CD4-positive, alpha-beta T cell treated with Interferon alpha-2 for 1 hour (primary cell): ENCODE results near the gene RABGAP1L.
"Not testable (repeated sequence)": the region's sequence is repeated elsewhere in the genome, so short reads cannot be mapped to it uniquely, and the experiment has no call there.

Experiments
- DNase-seq, 2 donors: peaks; one replicate each; pipeline ENCODE4 v3.0.0-alpha.2; 2020 to 2022

Gene RABGAP1L

GRCh38 chr1:174777262-174777661, 617.9 kb downstream of the RABGAP1L start:
- DNase-seq, result no peak

DNA sequence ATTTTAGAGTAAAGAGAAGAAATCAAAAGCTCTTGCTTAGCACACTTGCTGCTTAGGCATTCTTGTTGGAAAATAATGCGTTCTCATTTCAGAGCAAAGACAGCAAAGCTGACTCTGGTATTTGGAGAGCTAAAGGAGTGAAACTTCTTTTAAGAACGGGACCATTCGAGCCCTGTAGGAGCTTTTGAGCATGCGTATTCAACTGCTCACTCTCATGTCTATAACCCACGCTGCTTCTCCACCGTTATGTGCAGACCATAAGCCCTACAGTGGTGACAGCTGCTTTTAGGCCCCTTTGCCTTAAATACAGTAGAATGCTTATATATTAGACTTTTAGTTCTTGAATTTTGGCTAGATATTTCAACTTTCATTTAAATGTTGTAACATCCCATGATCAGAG, 626.2 kb downstream of the RABGAP1L start:
- DNase-seq, result no peak

DNA sequence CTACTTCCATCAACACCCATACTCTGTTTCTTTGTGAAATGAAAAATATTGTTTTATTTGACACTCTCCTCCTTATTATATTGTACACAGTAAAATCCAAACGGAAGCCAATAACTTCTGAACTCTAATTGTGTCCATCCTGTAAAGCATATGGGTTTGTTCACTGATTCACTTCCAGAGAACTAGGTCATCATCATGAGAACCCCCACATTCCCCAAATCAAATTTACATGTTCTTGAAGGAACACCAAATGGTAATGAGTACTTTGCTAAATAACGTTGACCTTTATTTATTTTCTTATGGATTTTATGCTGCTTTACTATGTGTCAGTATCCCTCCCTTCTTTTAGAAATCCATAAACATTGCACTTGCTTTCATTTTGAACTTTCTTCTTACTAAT, 627.0 kb downstream of the RABGAP1L start:
- no peak for DNase-seq

GRCh38 chr1:174786760-174787159, 627.4 kb downstream of the RABGAP1L start:
- no peak for DNase-seq

DNA sequence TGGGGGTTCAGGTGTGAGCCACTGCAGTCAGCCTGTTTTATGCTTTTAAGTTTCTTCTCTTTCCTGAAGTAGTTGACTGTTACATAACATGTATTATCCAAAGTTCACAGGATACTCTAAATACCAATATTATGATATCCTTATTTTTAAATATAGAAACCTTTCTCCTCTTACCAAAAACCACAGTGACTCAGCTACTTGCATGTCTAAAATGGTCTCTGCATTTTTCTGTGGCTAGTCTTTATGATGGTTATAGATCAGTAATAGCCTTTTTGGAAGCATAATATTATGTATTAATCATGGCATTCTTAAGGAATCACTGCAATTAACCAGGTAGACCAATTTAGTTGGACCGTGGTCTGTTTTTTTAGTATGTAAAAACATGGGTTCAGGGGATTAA, 629.7 kb downstream of the RABGAP1L start:
- DNase-seq, result no peak

DNA sequence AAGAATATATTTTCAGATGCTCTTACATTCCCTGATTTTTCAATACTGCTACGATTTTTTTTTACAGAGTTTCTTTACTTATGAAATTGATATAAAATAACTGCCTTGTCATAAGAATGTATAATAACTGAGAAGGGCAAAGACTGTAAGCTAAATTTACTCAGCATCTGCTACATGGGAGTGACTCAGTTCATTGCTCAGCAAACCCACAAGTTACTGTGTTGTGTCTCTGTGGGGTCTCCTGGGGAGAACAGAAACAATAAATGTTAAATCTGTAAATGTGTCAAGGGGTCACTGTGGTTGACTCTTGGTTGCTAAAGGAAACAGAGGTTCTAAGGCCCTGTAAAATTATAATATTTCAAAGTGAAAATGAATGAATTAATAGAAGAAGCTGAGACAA, 630.1 kb downstream of the RABGAP1L start:
- no peak for DNase-seq

GRCh38 chr1:174791863-174792262, 632.5 kb downstream of the RABGAP1L start:
- no peak for DNase-seq

DNA sequence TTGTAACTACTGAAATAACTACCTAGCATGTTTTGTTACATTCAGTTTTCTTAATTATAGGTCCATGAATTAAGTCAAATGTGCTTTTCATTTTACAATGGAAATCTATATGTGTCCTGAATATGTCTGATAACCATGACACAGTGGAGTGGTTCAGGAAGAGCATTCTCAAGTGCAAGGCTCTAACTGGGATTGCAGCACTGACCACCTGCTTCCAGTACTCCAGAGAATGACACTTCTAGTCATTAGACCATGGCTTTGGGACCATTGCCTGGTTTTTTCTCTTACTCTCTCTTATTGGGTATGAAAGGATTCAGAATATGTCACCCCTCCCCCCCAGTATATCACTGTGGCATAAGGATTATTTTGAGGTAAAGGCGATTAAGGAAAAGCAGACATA, 635.5 kb downstream of the RABGAP1L start:
- no peak for DNase-seq

DNA sequence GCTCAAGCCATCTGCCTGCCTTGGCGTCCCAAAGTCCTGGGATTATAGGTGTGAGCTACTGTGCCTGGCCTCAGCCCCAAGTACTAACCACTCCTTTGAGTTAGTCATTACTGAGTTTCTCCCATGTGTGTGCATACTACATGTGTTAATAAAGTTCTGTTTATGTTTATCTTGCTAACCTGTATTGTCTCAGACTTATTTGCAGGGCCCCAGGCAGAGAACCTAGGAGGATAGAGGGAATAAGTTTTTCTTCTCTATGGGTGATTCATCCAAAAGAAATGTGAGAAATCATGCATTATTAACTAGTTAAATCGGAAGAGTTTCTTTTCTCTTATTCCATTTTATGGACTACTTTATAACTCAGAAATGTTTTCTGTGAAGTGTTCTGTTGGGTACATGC, 636.5 kb downstream of the RABGAP1L start:
- no peak for DNase-seq

DNA sequence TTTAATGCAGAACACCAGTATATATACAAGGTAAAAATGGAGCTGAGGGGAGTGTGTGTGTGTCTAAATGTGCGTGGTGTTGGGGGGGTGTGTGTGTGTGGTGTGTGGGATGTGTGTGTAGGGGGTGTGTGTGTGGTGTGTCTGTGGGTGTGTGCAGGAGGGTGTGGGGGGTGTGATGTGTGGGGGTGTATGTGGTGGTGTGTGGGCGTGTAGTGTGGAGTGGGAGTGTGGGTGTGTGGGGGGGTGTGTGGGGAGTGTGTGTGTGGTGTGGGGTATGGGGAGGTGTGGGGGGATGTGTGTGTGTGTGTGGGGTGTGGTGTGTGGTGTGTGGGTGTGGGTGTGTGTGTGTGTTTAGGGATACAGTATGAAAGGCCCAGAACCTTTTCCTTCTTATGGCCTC, 638.1 kb downstream of the RABGAP1L start:
- DNase-seq, result peak in 1 of 2 donors; percentile 29

DNA sequence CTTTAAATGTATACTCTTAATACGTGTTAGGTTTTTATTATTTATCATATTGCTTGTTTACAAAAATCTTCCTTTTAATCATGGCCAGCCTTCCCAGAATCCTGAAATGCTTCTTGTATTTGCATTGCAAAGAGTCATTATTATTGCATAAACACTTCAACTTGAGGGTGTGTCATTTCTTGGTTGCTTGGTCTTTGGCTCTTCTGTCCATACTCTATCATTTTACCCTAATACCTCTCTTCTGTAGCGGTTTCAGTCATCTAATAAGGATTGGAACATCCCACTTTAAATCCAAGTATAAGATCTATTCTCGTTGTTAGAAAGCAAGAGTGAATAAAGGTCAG, 639.8 kb downstream of the RABGAP1L start:
- no peak for DNase-seq

DNA sequence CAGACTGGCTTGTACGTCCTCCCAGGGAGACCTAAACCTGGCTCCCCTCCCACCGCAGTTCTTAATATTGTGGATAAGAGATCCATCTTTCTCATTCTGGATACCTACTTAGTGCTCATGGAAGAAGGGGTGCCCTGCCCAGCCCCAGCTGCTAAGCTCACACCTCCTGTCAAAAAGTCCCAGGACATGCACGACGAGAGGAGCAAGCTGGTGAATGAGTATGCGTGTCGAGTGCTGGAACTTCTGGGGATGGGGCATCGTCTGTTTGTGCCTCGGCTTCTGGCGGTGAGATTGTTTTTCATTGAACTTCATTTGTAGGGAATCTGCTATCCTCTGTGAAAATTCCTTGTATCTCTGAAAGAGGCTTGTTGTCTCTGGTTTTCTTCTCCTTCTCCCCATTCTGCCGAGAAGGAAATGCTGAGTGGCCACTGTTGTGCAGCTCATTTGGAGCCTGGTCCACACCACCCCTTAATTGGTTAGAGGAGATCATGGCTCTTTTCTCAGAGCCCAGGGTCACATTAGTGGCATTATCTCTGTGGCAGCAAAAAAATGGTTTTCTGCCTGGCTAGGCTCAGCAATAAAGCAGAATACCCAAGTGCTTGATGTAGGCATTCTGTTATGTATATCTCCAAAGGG, 641.0 kb downstream of the RABGAP1L start:
- DNase-seq, result no peak

DNA sequence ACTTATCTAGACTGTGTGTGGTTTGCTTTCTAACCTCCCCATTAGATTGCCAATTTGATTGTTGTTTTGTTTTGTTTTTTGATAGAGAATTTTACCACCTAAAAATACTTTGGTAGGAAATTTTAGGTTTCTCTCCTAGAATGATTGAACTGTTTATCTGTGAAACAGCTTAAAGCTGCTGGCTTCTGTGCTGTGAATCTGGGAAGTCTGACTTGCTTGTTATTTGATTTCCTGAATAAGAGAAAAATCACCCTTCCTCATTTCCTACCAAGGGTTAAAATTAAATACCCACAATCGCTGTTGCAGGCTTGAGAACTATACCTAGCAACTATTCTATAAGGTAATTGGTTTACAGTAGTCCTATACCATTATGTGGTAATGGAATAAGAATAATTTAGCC, 641.6 kb downstream of the RABGAP1L start:
- DNase-seq, result no peak

DNA sequence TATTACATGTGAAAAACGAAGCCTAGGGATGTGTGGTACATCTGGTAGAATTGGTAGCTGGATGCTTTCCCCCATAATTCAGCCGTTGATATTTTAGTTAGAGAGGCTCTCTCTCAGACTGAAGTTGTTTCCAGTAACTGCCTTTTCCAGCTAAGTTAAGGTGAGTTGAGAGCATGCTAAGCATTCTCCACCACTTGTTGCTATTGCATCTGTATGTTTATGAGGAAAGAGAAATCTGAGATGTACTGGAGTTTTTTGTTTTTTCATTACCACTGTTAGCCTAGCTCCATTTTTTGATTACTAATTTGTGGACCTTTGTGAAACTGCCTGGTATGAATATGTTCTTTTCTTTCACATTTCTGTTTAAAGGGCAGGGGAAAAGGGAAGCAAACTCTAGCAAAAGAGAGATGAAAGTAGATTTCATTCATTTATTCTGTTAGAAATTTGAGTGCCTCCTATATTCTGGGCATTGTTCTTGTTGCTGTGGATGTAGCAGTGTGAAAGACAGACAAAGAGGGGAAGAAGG, 650.5 kb downstream of the RABGAP1L start:
- DNase-seq, result no peak

DNA sequence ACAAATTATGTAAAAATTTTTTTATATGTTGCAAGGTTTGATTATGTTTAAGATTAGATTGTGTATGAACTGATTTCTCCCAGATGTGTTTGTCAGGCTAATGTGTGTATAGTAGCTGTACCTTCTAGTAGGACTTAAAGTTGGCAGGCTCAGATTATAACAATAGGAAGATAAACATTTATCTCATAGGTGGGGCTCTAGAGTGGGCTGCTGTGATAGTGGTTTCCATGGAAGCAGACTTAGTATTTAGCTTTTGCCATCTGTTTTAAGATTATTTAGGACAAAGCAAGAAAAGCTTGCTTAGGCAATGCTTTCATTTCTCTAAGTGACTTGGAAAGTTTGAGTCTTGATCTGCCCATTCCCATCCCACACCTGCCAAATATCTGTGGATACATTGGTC, 652.7 kb downstream of the RABGAP1L start:
- no peak for DNase-seq

- no peak for DNase-seq
Measured at GRCh38 chr1:174812656-174813055, 653.3 kb downstream of the RABGAP1L start.

DNA sequence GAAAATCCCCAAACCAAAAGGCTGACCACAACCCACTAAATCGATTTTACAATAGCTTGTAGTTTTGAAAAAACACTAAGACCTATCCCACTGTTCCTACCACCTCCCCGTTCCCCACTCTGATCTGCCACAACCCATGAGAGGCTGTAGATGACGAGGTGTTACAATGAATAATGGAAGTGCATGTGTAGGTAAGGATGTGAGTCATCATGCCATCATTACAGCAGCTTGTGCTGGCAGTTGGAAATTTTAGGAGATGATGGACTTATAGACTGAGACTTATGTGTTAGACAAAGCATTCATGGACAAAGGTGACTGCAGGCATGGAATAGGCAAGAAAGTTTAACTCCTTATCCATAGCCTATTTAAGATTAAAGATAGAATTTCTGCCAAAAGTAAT, 655.7 kb downstream of the RABGAP1L start:
- no peak for DNase-seq

DNA sequence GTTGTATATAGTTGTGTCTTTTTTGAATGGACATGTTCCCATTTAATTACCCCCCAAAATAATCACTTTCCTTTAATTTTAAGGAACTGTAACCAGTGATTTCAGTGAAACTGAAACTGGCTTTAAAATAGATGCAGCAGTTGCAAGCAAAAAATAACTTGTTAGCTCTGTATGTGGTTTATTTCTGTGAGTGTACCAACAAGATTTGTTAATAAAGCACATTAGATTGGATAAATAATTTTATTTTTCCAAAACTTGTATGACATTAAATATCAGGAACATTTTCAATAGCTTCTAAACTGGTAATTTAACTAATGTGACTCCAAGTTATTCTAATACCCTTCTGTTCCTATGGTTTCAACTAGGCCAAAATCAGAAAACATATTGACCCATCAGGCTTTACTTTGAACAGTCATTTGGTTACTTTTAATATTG, 656.2 kb downstream of the RABGAP1L start:
- DNase-seq, result no peak

- DNase-seq, result not testable (repeated sequence)
Measured at GRCh38 chr1:174816621-174817020, 657.3 kb downstream of the RABGAP1L start.

GRCh38 chr1:174818014-174818616, 658.8 kb downstream of the RABGAP1L start:
- no peak for DNase-seq

DNA sequence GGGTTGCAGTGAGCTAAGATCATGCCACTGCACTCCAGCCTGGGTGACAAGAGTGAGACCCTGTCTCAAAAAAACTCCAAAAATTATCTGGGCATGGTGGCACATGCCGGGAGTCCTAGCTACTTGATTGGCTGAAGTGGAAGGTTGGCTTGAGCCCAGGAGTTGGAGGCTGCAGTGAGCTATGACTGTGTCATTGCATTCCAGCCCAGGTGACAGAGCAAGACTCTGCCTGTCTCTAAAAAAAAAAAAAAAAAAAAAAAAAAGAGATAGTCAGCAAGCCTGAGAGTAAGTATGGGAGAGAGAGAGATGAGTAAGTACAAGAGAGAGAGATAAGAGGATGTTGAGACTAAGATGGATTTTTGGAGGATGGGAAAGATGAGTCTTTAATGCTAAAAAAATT, 659.6 kb downstream of the RABGAP1L start:
- no peak for DNase-seq

GRCh38 chr1:174819596-174819995, 660.3 kb downstream of the RABGAP1L start:
- DNase-seq, result no peak

- no peak for DNase-seq
Measured at GRCh38 chr1:174825127-174825526, 665.8 kb downstream of the RABGAP1L start.

GRCh38 chr1:174825806-174826205, 666.5 kb downstream of the RABGAP1L start:
- no peak for DNase-seq

- no peak for DNase-seq
Measured at GRCh38 chr1:174828264-174828663, 668.9 kb downstream of the RABGAP1L start.
